Activated naive CD4-positive, alpha-beta T cell treated with anti-CD3 and anti-CD28 coated beads, Interleukin-2, amount 50 U/mL, for 72 hours (primary cell): ENCODE results near the gene PTTG1. TPM values are rescaled to one million over a fixed set of nuclear protein-coding genes. Genes with fewer than 3 reads are reported as not detected.
A peak's percentile ranks its signal among the peaks of the same experiment; 100 is the strongest.
"Not testable (repeated sequence)": the region's sequence is repeated elsewhere in the genome, so short reads cannot be mapped to it uniquely, and the experiment has no call there.

Experiments used
- ATAC-seq, 2 donors: fragments of 150-1000 bp; cut with Tn5 transposase; 2 replicates each; pipeline ENCODE4 v1.10.0; 2021; ENCODE audit warnings: mild to moderate bottlenecking in 2 of 2, moderate library complexity in 2 of 2
- DNase-seq, 2 donors: peaks; one replicate each; pipeline ENCODE4 v3.0.0; 2021 to 2022; ENCODE audit warnings: low spot score in 2 of 2
- H3K27ac Mint-ChIP-seq, 2 donors: one replicate each; pipeline ENCODE4 v1.8.0; 2022; ENCODE audit warnings: mild to moderate bottlenecking in 2 of 2, mixed read lengths in 2 of 2
- H3K36me3 Mint-ChIP-seq, 2 donors: one replicate each; pipeline ENCODE4 v1.8.0; 2022; ENCODE audit warnings: mixed read lengths in 2 of 2
- H3K9me3 Mint-ChIP-seq, 2 donors: one replicate each; pipeline ENCODE4 v1.8.0; 2022; ENCODE audit warnings: mixed read lengths in 2 of 2
- total RNA-seq, 2 donors: library from RNA; stranded (reverse); gene quantifications; one replicate each; pipeline ENCODE4 v1.2.3, GENCODE V29; 2022

PTTG1 gene
- total RNA-seq, 2 donors from 2014 or later, result 165 to 373 TPM

DNA sequence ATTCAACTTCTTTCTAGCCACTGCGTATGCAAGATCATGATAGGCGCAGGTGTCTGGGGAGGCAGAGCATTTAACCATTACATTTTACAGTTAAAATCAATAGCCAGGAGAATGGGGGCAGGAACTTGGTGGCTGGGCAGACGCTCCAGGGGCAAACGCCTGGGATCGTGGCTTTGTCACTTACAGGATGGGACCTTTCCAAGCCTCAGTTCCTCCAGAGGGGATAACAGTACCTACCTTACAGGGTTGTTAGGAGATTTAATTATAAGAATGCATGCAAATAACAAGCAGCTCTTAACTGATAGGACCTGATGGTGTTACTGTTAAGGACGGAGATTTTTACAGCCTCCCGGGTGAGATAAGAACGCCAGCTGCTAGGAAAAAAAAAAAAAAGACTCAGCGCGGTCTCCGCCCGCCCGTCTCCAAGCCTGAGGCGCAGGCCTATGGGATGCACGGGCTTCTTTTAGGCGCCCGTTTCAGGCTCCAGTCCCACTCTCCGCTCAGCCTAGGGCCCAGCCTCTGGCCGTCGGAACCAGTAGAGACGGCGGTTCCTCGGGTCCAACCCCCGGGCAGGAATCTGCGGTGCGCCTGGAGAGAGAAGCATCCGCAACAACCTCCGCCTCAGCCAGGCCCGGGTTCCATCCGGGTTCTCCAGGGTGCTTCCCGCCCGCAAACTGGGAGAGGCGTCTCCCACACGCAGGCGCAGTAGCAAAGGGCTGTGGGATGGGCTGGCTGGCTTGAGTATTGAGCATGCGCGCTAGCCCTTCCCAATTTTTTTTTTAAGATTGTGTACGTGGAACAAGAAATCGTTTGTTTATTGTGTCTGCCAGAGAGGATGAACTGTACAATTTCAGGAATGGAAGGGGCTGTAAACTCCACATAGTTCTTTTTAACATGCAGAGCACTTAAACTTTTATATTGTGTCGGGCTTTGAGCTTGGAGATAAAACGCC is 22.0 kb upstream of the PTTG1 start, which contains the start of gene FAM200C:
FAM200C (minus strand) TSS at position 653 of the 952 bp plus-strand sequence. CDS start 4,564 bp downstream, outside the sequence.
- ATAC-seq (peak; percentile 90 to 94), DNase-seq (peak; percentile 73 to 90)
- Mint-ChIP-seq H3K36me3 (peaks cover 11 to 14% of the 10 kb centered on the region in 2 donors), H3K27ac (peak within 1 kb of the TSS; percentile 92 to 95), H3K9me3 (no peaks in the 10 kb centered on the region)

DNA sequence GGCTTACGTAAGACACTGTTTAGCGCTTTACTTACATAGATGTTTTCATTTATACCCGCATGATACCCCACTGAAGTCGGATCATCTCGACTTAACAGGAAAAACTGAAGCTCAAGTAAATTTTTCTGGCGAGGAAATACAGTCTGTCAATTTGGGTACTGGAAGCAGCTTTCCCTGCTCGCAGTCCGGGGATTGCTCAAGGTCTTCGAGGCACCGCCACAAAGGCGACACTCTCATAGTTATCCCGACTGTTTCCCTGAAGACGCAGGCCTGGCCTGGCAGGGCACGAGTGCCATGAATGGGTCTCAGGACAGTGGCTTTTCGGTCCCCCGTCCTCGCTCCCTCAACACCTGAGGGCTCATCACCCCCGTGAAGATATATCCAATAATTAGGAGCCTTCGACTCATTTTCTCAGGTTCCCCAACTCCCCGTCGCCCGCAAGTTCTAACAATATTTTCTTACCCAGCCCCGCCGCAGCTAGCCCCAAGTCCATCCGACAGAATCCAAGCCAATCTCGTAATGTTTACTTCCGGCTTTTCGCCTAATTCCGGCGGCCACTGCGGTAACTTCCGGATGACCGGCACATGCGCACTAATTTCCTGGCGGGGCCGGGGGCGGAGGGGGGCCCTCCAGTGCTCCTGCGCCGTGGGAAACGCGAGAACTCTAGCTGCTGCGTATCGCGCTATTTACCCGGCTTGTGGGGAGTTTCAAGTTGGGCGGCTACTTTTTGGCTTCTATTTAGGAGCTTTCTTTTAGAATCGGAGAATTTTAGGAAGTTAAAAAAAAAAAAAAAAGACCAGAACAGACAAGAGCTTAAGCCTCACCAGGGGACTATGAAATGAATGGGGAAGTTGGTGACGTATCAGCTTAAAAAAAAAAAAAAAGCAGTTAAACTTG is 2.8 kb upstream of the PTTG1 start, which contains the start of gene SLU7:
SLU7 (minus strand) TSS at position 521 of the 897 bp plus-strand sequence. CDS start 3,787 bp downstream, outside the sequence.
- no peaks in the 10 kb centered on the region for H3K9me3 Mint-ChIP-seq
- DNase-seq (peak; percentile 90 to 93), ATAC-seq (peak; percentile 74 to 87)
- peak within 1 kb of the TSS; percentile 98 to 99 for H3K27ac Mint-ChIP-seq
- H3K36me3 Mint-ChIP-seq, result peaks cover 25 to 30% of the 10 kb centered on the region in 2 donors

DNA sequence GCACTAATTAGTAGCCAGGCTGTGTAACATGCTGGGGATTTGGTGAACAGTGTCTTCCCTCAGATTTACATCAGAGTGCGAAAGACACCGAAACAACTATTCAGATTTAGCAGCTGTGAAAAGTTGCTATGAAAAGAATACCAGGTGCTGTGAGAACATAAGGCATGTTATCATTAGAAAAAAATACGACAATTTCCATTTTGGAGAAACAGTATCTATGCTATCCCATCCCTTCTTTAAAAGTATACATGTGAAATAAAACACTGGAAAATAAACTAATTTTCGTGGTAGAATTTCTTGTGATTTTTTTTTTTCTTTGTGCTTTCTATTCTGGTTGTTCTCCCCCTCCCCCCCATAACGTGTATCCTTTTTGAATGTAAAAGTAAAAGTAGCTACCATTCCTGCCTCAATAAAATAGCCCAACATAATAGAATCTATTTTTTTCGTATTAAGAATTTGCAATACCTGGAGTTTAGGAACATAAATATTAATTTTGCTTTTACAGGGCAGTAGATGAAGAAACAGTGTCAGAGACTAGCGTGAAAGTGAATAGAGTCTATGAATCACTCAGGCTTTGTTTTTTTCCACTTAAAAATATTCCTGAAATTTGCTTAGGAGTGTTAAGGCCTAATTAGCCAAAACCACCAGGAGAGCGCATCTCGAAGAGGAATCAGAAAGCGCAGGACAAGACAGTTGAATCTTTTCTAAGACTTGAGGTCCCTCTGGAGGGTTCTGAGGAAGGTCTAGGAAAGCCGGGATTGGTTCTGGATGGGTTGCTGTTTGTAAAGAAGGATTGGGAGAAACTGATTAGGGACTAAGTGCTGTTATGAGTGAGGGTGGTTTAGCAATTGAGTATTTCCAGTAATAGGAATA is 2.0 kb upstream of the PTTG1 start:
- peaks cover 33 to 39% of the 10 kb centered on the region in 2 donors for H3K36me3 Mint-ChIP-seq
- no peaks in the 10 kb centered on the region for H3K9me3 Mint-ChIP-seq
- H3K27ac Mint-ChIP-seq, result peak overlapping the region; percentile 98 to 99
- no peak for ATAC-seq
- no peak for DNase-seq

DNA sequence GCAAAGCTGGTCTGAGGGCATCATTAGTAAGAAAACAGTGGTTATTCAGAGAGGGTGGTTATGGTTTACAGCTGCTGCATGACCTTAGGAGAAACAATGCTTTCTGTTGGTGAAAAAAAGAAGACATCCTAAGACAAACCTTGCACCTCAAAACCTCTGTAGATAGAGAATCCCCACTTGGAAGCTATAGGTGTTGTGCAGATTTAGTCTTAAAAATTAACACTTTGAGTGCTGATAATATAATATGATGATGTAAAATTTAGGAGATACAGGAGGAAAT is 1.4 kb upstream of the PTTG1 start:
- Mint-ChIP-seq H3K27ac (peak overlapping the region; percentile 23 to 98), H3K9me3 (no peaks in the 10 kb centered on the region), H3K36me3 (peaks cover 35 to 44% of the 10 kb centered on the region in 2 donors)
- ATAC-seq (no peak), DNase-seq (no peak)

DNA sequence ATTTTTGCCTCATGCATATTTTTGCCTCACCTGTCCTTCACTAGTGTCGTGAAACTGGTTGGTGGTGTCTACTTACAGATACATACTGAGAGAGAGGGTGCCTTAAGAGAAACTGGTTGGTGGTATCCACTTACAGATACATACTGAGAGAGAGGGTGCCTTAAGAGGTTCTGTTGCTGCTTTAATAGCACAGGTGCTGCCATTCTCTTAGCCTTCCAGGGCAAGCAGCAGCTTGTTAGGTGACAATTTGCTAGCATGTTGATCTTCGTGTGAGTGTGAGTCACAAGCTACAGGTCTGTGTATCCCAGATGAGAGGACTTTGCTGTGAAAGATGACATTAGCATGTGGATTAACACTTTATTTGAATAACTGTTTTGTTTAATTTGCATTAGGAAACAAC is 1.4 kb downstream of the PTTG1 start:
- Mint-ChIP-seq H3K27ac (peak overlapping the region in 1 of 2 donors; percentile 91), H3K36me3 (peaks cover 35 to 59% of the 10 kb centered on the region in 2 donors), H3K9me3 (no peaks in the 10 kb centered on the region)
- ATAC-seq (no peak), DNase-seq (no peak)

DNA sequence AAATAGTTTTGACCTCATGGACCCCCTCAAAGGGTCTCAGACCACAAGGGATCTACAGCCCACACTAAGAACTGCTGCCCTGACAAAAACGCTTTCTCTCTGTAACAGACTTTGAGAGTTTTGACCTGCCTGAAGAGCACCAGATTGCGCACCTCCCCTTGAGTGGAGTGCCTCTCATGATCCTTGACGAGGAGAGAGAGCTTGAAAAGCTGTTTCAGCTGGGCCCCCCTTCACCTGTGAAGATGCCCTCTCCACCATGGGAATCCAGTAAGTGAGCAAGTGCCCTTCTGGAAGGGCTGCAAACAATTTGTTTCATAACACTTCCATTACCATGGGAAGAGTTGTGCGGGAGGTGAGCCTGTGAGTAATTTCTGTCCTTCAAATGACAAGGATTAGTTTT is 6.0 kb downstream of the PTTG1 start:
- no peak overlapping the region for H3K27ac Mint-ChIP-seq
- peaks cover 17 to 51% of the 10 kb centered on the region in 2 donors for H3K36me3 Mint-ChIP-seq
- no peaks in the 10 kb centered on the region for H3K9me3 Mint-ChIP-seq
- DNase-seq, result no peak
- no peak for ATAC-seq

DNA sequence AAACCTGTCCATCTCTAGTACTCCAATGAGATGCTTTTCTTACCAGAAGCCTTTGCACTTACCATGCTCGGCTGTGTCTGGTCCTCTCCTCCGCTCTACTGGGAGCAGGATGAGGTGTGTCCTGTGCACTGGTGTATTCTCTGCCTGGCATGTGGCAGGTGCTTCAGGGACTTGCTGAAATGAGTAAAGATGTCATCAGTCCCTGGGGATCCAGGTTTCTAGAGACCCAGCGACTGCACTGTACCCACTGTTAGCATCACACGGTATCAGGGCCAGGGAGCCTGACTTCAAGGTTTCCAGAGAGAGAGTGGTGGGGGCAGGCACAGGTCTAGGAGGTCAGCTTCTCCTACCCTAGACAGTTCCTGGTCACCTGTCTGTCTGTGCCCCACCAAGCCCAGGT is 10.5 kb downstream of the PTTG1 start:
- Mint-ChIP-seq H3K27ac (no peak overlapping the region), H3K9me3 (no peaks in the 10 kb centered on the region), H3K36me3 (peaks cover 0 to 17% of the 10 kb centered on the region in 2 donors)
- ATAC-seq (no peak), DNase-seq (no peak)

DNA sequence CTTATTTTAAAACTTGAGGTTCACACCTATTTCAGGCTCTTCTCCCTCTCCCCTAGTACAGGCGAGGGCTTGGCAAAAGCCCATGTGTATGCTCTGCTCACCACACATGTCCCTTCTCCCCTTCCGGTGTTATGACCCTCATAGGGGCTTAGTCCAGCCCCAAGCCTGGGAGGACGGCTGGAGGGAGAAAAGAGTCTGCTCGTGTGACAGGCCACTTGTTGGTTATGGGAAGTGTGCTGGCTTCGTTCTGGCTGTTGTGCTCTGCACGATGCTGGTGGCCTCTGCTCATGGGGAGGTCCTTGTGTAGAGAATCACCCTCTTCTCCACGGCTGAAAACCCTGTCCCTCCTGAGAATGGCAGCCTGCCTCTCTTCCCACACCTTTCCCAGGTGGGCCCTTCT is 11.1 kb downstream of the PTTG1 start:
- ATAC-seq (no peak), DNase-seq (no peak)
- Mint-ChIP-seq H3K27ac (no peak overlapping the region), H3K36me3 (peaks cover 0 to 11% of the 10 kb centered on the region in 2 donors), H3K9me3 (no peaks in the 10 kb centered on the region)

DNA sequence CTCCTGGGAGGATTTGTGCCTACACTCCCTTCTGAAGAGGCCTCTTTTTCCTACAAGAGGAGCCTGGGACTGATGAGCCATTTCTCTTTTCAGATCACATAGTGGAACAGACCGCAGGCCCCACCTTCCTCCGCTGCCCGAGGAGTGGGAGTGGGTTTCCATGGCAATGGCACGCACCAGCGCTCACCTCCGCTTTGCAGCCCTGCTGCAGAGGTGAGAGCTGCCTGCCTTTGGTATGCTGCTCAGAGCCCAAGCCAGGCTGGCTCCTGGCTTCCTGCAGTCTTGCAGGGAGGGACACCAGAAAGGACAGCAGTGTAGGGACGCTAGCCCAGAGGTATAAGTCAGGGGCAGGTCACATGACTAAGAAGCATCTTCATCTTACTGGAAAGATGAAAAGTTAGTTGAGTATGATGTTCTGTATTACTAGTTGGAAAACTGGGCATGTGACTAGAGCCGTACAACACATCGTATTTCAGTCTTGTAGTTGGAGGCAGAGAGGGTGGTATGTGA is 12.4 kb downstream of the PTTG1 start:
- Mint-ChIP-seq H3K27ac (no peak overlapping the region), H3K9me3 (no peaks in the 10 kb centered on the region), H3K36me3 (peaks cover 0 to 6% of the 10 kb centered on the region in 2 donors)
- ATAC-seq (peak in 1 of 2 donors; percentile 15), DNase-seq (no peak)

DNA sequence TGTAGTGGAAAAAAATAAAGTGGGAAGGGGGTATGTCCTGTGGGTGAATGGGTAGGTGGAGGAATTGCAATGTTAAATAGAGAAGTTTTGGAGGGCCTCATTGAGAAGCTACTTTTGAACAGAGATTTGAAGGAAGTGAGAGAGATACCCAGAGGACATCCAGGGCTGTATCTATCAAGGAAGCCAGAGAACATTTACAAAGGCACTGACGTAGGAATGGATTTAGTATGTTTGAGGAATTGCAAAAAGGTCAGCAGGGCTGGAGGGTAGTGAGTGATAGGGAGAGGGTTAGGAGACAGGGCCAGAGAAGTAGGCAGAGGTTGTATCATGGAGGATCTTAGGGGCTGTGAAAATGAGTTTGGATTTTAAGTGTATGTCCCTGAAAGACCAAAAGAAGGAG is 13.9 kb downstream of the PTTG1 start:
- Mint-ChIP-seq H3K36me3 (no peaks in the 10 kb centered on the region), H3K27ac (no peak overlapping the region), H3K9me3 (no peaks in the 10 kb centered on the region)
- DNase-seq (no peak), ATAC-seq (no peak)

DNA sequence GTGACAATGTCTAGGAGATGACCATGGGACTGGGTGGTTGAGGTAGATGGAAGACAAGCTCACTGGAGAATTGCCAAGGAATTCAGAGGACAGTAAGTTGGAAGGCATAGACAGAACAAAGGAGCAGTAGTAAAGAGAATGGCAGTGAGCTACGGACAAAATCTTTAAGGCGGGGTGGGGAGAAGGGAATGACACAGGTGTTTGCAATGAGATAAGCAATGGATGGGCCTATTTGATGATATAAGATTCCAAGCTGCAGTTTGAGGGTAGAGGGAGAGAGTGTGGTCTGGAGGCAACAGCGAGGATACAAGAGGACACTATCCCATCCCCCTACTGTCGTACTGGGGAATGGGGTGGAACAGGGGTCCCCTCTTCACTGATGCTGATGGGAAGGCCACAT is 14.4 kb downstream of the PTTG1 start:
- no peaks in the 10 kb centered on the region for H3K36me3 Mint-ChIP-seq
- ATAC-seq (no peak), DNase-seq (no peak)
- no peaks in the 10 kb centered on the region for H3K9me3 Mint-ChIP-seq
- no peak overlapping the region for H3K27ac Mint-ChIP-seq

DNA sequence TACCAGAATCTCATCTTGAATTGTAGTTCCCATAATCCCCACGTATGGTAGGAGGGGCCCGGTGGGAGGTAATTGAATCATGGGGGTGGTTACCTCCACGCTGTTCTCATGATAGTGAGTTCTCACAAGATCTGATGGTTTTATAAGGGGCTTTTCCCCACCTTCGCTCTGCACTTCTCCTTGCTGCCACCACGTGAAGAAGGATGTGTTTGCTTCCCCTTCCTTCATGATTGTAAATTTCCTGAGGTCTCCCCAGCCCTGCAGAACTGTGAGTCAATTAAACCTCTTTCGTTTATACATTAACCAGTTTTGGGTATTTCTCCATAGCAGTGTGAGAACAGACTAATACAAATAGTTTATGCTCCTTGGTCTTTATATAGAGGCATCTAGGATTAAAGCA is 15.0 kb downstream of the PTTG1 start:
- H3K9me3 Mint-ChIP-seq, DNase-seq, H3K27ac Mint-ChIP-seq, H3K36me3 Mint-ChIP-seq, ATAC-seq: not testable (repeated sequence)

DNA sequence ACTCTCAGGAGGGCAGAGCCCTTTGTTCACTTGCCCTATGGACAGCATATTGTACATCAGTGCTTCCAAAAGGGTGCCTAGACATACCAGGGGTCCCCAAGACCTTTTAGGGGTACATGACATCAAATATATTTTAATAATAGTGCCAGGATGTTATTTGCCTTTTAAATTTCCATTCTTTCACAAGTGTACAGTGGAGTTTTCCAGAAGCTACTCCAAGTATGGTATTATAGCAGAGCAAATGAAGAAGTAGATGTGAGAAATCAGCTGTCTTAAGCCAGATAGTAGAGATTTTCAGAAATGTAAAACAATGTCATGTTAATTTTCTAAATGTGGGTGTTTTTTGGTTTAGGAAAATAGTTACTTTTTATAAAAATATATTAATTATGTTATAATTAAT is 15.6 kb downstream of the PTTG1 start:
- Mint-ChIP-seq H3K27ac (no peak overlapping the region), H3K36me3 (no peaks in the 10 kb centered on the region), H3K9me3 (no peaks in the 10 kb centered on the region)
- ATAC-seq, result no peak
- DNase-seq, result no peak

DNA sequence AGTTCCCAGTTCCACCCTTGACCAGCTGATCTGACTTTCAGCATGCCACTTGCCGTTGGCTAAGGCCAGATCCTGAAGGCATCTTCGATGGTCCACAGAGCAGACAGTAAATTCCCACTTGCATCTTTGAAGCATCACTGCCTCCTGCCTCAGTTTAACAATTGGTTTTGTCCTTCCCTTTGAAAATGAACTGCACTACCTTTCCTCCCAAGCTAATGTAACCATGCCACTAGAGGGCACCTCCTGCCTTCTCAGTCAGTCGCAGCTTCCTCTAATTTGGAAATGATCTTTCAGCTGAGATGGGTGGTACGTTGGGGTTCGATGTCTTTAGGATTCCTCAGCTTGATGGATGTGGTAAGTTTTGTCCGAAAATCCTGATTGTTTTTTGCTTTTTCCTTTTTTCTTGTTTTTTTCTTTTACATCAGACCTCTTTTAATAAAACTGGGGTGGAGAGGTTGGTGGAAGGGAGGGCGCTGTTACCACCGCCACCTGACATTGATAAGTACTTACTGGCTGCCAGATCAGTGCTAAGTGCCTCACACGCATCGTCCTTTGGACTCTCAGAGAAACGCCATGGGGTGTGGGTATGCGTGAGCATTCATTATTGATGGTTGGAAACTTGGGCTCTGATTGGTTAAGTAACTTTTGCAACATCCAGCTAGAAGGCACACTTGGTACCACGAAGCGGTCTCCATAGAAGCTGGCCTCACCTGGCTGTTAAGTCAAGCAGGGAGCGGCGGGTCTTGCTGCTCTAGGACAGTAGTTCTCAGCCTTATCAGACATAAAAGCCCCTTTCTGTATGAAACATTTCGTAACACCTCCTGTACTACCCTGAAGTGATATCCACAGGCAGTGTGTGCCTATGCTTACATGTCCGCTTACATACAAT is 16.9 kb downstream of the PTTG1 start:
- DNase-seq (peak; percentile 60 to 67), ATAC-seq (peak; percentile 71 to 78)
- Mint-ChIP-seq H3K36me3 (no peaks in the 10 kb centered on the region), H3K9me3 (no peaks in the 10 kb centered on the region), H3K27ac (peak overlapping the region; percentile 89 to 97)

DNA sequence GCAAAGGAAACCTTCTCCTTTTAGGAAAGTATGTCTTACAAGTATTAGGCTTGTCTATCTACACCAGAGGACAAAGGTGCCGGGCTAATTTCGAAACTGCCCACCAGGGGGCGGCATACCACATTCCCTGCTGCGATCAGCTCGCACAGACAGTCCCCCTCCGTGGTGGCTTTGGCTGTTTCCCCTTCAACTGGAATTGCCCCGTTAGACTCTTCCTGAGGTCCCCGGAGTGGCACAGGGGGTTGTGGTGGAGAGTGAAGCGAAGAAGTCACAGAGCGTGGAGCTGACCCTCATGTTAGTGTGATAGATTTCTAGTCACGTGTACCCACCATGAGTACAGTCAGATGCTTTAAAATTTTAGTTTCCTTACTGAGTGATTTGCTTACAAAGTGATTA is 17.5 kb downstream of the PTTG1 start:
- no peaks in the 10 kb centered on the region for H3K36me3 Mint-ChIP-seq
- peak; percentile 85 to 92 for DNase-seq
- peak; percentile 79 to 83 for ATAC-seq
- H3K9me3 Mint-ChIP-seq, result no peaks in the 10 kb centered on the region
- peak overlapping the region; percentile 89 to 97 for H3K27ac Mint-ChIP-seq
